ENCODE data around the gene PRODH2. TPM values are rescaled to one million over a fixed set of nuclear protein-coding genes. Genes with fewer than 3 reads are reported as not detected.

The PRODH2 gene
- total RNA-seq, 2 experiments from 2014 or later, result not detected

DNA sequence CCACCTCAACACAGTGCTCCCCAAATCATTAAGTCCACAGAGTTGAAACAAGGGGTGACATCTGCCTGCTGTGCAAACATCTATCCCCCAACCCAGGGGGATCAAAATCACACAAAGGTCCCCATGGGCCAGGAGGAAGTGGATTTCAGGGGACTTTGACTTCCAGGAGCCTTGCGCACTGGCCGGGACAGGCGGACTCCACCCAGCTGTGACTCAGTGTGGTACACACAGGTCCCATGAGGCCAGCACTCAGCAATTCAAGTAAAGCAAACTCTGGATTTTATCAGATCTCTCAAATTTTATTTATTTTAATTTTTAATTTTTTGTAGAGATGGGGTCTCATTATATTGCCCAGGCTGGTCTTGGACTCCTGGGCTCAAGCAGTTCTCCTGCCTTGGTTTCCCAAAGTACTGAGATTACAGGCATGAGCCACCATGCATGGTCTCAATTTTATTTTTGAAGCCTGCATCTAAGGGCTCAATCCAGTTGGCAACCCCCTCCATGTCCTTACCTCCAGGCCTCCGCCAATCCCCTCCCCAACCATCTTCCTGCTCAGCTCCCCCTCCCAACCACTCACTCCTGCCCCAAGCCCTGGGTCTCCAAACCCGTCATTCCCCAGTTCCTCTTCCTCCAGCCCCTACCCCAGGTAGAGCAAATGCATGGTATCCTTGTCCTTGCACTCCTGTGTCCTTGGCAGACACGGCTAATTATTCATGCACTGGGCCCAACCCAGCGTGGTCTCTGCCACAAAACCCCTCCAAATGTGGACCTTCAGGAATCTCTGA lies 19.1 kb downstream of the PRODH2 start:
- peaks cover 31% of the 10 kb centered on the region for H3K27me3 Mint-ChIP-seq

GRCh38 chr19:35792888-35793287 lies 19.8 kb downstream of the PRODH2 start:
- no peaks in the 10 kb centered on the region for H3K36me3 Mint-ChIP-seq (ENCODE audit: low read depth)
- H3K9me3 ChIP-seq (ENCODE audit: control insufficient read depth in 1 of 2, insufficient read depth in 1 of 2, low read length in 2 of 2), result peaks cover 0 to 8% of the 10 kb centered on the region in 2 experiments
- intact Hi-C loops (cut with DNase I, micrococcal nuclease), result no loop called here
- H3K36me3 ChIP-seq (ENCODE audit: insufficient read depth, low read length), result no peaks in the 10 kb centered on the region
- no peak for DNase-seq
- TF ChIP-seq, protein P1, sequence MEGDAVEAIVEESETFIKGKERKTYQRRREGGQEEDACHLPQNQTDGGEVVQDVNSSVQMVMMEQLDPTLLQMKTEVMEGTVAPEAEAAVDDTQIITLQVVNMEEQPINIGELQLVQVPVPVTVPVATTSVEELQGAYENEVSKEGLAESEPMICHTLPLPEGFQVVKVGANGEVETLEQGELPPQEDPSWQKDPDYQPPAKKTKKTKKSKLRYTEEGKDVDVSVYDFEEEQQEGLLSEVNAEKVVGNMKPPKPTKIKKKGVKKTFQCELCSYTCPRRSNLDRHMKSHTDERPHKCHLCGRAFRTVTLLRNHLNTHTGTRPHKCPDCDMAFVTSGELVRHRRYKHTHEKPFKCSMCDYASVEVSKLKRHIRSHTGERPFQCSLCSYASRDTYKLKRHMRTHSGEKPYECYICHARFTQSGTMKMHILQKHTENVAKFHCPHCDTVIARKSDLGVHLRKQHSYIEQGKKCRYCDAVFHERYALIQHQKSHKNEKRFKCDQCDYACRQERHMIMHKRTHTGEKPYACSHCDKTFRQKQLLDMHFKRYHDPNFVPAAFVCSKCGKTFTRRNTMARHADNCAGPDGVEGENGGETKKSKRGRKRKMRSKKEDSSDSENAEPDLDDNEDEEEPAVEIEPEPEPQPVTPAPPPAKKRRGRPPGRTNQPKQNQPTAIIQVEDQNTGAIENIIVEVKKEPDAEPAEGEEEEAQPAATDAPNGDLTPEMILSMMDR (IDR thresholded peaks at IDR 0.05), result no peak
- no peaks in the 10 kb centered on the region for H3K9me3 Mint-ChIP-seq
- H3K4me3 Mint-ChIP-seq, result no peak overlapping the region
- peaks cover 8% of the 10 kb centered on the region for H3K4me1 ChIP-seq (ENCODE audit: insufficient read depth, low read length)
- H3K4me3 ChIP-seq (ENCODE audit: low read length), result no peak overlapping the region
- no peak overlapping the region for H3K27ac ChIP-seq (ENCODE audit: low read depth in 1 of 2, low read length in 2 of 2)
- H3K27ac Mint-ChIP-seq, result no peak overlapping the region
- H3K27me3 ChIP-seq (ENCODE audit: control insufficient read depth in 1 of 2, insufficient read depth in 2 of 2, low read length in 2 of 2), result peaks cover 9 to 12% of the 10 kb centered on the region in 2 experiments
- ChIA-PET POLR2A (no interaction called here), CTCF (no interaction called here)
- no peaks in the 10 kb centered on the region for H3K4me1 Mint-ChIP-seq (ENCODE audit: low read depth)
- no peak for ATAC-seq (ENCODE audit: poor library complexity)
- peaks cover 26% of the 10 kb centered on the region for H3K27me3 Mint-ChIP-seq

More for the DNA sequence above, 19.1 kb downstream of the PRODH2 start:
- no peaks in the 10 kb centered on the region for H3K9me3 Mint-ChIP-seq
- H3K36me3 ChIP-seq (ENCODE audit: insufficient read depth, low read length), result no peaks in the 10 kb centered on the region
- ATAC-seq (ENCODE audit: poor library complexity), result no peak
- CTCF ChIA-PET, result no interaction called here
- DNase-seq, result no peak
- H3K36me3 Mint-ChIP-seq (ENCODE audit: low read depth), result no peaks in the 10 kb centered on the region
- no peak overlapping the region for H3K27ac ChIP-seq (ENCODE audit: low read depth in 1 of 2, low read length in 2 of 2)
- H3K4me1 ChIP-seq (ENCODE audit: insufficient read depth, low read length), result peaks cover 8% of the 10 kb centered on the region
- H3K9me3 ChIP-seq (ENCODE audit: control insufficient read depth in 1 of 2, insufficient read depth in 1 of 2, low read length in 2 of 2), result peaks cover 0 to 8% of the 10 kb centered on the region in 2 experiments
- POLR2A ChIA-PET, result no interaction called here
- intact Hi-C loops (cut with DNase I, micrococcal nuclease), result no loop called here
- peaks cover 9 to 12% of the 10 kb centered on the region in 2 experiments for H3K27me3 ChIP-seq (ENCODE audit: control insufficient read depth in 1 of 2, insufficient read depth in 2 of 2, low read length in 2 of 2)
- H3K27ac Mint-ChIP-seq, result no peak overlapping the region
- TF ChIP-seq, protein P1 (IDR thresholded peaks at IDR 0.05), result no peak
- H3K4me1 Mint-ChIP-seq (ENCODE audit: low read depth), result no peaks in the 10 kb centered on the region
- H3K4me3 Mint-ChIP-seq, result no peak overlapping the region
- no peak overlapping the region for H3K4me3 ChIP-seq (ENCODE audit: low read length)

GRCh38 chr19:35792312-35792711 lies 20.3 kb downstream of the PRODH2 start:
- Mint-ChIP-seq H3K9me3 (no peaks in the 10 kb centered on the region), H3K4me1 (ENCODE audit: low read depth) (no peaks in the 10 kb centered on the region), H3K4me3 (no peak overlapping the region), H3K27ac (no peak overlapping the region), H3K27me3 (peaks cover 22% of the 10 kb centered on the region), H3K36me3 (ENCODE audit: low read depth) (no peaks in the 10 kb centered on the region)
- Histone ChIP-seq H3K36me3 (ENCODE audit: insufficient read depth, low read length) (no peaks in the 10 kb centered on the region), H3K27me3 (ENCODE audit: control insufficient read depth in 1 of 2, insufficient read depth in 2 of 2, low read length in 2 of 2) (peaks cover 9 to 12% of the 10 kb centered on the region in 2 experiments), H3K4me1 (ENCODE audit: insufficient read depth, low read length) (peaks cover 3% of the 10 kb centered on the region), H3K4me3 (ENCODE audit: low read length) (no peak overlapping the region), H3K9me3 (ENCODE audit: control insufficient read depth in 1 of 2, insufficient read depth in 1 of 2, low read length in 2 of 2) (peaks cover 0 to 8% of the 10 kb centered on the region in 2 experiments), H3K27ac (ENCODE audit: low read depth in 1 of 2, low read length in 2 of 2) (no peak overlapping the region)
- TF ChIP-seq, protein P1 (IDR thresholded peaks at IDR 0.05), result no peak
- ATAC-seq (ENCODE audit: poor library complexity), result no peak
- CTCF ChIA-PET, result no interaction called here
- POLR2A ChIA-PET, result no interaction called here
- no peak for DNase-seq
- intact Hi-C loops (cut with DNase I, micrococcal nuclease), result no loop called here
